ENCODE data around the gene ANO4. TPM values are rescaled to one million over a fixed set of nuclear protein-coding genes. Genes with fewer than 3 reads are reported as not detected.
"Not testable (repeated sequence)": the region's sequence is repeated elsewhere in the genome, so short reads cannot be mapped to it uniquely, and the experiment has no call there.

The ANO4 gene
- total RNA-seq, 1 donor from 2014 or later = 1.6 TPM

DNA sequence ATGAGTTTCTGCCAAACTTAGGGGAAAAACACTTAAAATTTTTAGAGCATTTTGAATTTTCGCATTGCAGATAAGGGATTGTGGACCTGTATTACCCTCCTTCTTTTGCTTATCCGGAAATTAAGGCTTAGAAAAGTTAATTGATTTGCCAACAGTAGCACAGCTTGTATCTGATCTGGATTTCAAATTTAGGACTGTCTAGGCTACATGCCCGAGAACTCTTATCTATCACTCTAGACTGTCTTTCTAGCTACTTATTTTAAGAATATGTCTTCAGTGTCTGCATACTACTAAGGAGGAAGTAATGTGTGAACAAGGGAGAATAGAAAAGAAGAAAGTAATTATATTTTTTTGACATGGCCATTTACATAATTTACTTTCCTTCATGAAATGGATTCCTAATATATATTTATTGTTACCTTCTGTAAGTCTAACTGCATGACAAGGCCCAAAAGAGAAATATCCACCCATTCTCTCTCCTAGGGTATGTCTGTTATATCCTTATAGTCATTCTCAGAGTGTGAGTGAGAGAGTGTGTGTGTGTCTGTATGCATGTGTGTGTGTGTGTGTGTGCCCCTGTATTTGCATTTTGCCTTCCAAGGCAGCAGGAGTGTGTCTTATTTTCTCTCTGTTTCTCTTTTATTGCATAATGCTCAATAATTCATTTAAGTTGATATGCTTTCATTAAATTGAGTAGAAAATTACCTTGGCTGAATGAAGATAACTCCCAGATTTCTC is 283.4 kb downstream of the ANO4 start:
- no peak for DNase-seq (ENCODE audit: extremely low read depth, low read depth, low spot score)

DNA sequence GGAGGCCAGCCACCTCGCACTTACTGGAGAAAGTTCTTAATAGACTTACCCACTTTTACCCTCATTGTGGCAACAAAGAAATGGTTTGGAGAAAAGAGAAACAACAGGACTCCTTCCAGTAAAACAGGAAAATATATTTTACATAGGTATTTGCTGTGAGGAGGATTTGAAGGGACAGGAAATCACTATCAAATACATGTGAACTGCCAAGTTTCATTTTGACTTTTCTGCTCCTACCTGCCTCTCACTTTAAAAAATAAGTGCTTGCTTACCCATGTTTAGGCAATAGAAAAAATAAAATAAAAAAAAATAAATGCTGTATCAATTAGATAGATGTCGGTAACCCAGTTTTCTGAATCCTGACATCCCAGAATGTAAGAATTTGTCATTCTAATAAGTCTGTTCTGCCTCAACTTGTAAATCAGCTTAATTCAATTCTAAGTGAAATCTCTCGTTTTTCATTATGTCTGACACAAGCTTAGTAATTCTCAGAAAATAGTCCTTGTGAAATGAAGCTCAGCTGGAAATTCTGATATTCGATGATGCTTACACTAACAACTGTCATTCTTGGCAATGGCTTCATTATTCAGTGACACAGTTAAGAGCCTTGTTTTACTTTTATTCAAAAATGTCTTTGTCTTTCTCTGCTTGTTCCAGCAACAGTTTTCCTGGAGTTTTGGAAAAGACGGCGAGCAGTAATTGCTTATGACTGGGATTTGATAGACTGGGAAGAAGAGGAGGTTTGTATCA is 284.1 kb downstream of the ANO4 start:
- no peak for DNase-seq (ENCODE audit: extremely low read depth, low read depth, low spot score)

DNA sequence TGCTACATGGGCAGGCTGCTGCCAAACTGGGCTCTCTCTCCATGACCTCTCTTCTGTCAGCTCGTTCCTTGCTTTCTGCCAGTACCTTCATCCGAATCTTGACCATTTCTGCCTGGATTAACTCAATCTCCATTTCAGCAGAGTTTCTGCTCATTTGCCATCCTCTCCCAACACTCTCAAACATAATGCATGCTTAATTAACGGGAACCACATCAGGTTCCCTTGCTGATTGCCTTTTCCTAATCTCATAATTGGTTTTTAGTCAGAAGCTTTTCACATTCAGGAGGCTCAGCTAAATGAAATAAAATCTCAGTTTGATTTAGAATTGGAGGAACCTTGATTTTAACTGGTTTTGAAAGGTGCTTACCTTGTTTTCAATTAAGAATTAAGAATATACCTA is 288.1 kb downstream of the ANO4 start:
- no peak for DNase-seq (ENCODE audit: extremely low read depth, low read depth, low spot score)

DNA sequence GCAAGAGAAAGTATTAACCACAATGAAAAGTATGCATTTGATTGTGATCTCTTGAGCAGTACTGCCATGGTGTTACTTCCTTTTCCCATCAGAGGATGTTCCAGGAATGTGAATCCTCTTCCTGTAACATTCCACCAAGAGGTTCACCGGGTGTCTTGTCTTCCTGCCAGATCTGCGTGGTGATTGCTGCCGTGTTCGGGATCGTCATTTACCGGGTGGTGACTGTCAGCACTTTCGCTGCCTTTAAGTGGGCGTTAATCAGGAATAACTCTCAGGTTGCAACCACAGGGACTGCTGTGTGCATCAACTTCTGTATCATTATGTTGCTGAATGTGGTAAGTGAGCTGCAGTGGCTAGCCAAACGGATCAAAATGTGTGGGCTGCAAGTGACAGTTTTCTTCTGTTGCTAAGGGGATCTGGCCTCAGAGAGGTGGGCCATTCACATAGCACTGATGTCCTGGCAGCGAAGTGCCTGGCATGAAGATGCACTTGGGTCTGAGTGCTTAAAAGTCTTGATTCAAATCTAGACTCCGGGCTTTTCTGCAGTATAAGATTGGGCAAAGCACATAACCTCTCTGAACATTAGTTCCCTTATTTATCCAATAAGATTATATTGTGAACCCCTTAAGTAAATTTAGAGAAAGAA is 292.0 kb downstream of the ANO4 start:
- DNase-seq (ENCODE audit: extremely low read depth, low read depth, low spot score) = no peak

DNA sequence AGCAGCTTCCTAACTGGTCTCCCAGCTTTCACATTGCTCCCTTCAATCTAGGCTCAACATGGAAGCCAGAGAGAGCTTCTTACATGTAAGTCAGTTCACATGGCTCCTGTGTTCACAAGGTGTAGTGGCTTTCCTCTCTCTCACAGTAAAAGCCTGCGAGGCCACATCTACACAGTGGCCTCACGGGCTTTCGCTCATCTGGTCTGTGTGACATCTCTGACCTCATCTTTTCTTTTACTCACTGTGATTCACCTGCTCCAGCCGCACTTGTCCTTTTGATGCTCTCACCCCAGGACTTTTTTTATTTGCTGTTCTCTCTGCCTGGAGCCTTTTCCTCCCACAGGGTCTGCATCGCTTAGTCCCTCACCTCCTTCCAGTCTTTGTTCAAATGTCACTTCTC is 293.3 kb downstream of the ANO4 start:
- no peak for DNase-seq (ENCODE audit: extremely low read depth, low read depth, low spot score)

DNA sequence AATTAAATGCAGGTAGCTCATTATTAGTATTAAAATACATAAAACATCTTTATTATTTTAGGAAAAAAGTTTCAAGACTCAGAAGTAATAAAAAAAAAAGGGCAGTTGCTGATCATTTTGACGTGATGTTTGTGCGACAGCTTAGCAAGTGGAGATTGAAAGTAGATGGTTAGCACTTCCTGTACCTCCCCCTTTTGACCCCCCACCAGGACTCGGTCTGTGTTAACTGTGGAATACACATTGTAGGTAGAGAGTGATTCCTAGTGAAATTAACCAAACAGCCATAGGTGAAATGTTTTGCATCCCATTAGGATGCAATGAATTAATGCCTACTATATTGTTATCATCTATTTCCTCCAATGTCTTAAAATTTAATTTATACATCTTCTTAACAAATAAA is 294.7 kb downstream of the ANO4 start:
- DNase-seq (ENCODE audit: extremely low read depth, low read depth, low spot score) = no peak

DNA sequence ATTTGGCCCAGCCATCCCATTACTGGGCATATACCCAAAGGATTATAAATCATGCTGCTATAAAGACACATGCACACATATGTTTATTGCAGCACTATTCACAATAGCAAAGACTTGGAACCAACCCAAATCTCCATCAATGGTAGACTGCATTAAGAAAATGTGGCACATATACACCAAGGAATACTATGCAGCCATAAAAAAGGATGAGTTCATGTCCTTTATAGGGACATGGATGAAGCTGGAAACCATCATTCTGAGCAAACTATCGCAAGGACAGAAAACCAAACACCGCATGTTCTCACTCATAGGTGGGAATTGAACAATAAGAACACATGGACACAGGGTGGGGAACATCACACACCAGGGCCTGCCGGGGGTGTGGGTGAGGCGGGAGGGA is 295.6 kb downstream of the ANO4 start:
- not testable (repeated sequence) for DNase-seq (ENCODE audit: extremely low read depth, low read depth, low spot score)

DNA sequence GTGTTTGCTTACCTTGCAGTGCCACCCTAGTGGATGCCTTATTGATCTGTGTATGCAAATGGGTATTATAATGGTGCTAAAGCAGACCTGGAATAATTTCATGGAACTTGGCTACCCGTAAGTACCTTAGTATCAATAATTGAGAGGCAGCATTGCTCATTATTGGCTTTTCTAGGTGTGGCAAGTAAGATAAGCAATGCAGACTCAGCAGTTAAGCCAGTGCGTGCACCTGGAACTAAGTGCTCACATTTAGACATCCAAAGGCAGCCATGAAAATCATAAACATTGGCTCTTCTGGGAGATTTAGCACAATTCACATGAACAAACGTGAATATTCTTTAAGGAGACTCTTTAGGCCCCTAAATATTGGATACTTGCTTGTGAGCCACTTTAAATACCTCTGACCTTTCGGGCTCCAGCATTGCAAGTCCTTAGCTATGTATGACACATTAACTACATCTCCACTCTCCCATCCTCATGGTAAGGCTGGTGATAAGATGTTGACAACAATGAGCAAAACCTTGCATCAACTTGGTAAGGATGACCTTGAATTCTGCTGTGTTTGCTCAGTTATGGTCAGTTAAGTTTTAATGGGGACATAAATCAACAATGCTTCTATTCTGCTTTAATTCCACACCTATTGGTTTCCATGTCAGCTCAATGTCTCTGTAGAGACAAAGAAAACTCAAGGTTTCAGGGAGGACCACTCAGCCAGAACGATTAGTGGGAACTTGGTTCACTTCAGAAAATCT is 303.4 kb downstream of the ANO4 start:
- no peak for DNase-seq (ENCODE audit: extremely low read depth, low read depth, low spot score)

DNA sequence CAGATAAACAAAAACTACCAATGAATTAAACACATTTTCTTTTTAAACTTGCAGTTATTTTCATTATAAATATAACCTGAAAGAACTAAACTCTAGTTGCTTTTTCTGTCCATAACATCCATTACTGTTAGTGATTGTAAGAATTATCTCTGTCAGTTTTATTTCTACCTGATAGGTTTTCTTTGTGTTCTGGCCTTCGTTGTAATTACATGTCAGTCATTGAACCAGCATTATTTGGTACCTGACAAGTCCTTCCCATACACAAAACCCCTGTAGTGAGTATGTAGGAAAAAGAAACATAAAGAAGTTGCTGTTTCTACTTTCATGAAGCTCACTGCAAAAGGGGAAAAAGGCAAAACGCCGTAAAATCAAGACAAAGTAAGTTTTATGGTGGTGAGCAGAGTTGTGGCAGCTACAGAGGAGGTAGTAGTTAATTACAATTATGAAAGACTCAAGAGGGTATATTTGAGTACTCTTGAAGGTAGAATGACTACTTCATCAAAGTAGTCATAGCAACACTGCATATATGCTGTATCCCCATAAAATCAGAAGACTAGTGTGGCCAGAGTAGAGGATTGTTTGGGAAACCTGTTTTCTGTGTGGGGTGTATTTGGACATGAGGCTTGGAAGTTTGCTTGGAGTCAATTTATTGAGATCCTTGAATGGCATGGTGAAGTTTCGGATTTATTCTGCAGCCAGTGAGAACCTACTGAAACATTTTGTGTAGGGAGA is 312.6 kb downstream of the ANO4 start:
- DNase-seq (ENCODE audit: extremely low read depth, low read depth, low spot score) = no peak

DNA sequence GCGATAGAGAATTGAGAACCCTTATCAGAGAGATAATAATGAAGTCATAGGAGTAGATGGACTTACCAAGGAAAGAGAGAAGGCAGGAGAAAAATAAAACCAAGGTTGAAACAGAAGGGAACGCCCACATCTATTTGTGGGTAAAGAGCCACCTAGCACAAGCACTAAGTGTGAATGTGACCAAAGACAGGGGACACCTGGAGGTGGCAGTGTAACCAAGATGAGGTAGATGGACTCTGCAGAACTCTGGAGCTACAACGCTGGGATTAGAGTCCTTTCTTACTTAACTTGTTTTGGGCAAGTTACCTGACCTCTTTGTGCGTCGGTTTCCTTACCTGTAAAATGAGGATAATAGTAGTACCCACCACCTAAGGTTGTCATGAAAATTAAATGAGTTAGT is 313.6 kb downstream of the ANO4 start:
- no peak for DNase-seq (ENCODE audit: extremely low read depth, low read depth, low spot score)

DNA sequence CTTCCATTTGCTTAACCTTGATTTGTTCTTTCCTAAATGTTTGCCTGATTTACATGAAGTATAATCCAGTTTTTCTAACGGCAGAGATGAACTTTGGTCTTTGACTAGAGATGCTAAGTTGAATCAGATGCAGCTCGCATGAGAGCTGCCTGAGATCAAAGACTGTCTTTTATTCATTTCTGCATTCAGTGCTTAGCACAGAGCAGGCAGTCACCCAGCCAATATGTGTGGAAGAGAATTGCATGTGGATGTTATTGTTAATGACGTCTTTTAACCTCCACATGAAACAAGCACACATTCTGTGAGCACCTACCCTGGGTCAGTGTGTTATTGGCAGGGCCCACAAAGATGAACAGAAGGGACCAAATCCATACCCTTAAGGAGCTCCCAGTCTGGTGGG is 316.3 kb downstream of the ANO4 start:
- no peak for DNase-seq (ENCODE audit: extremely low read depth, low read depth, low spot score)

DNA sequence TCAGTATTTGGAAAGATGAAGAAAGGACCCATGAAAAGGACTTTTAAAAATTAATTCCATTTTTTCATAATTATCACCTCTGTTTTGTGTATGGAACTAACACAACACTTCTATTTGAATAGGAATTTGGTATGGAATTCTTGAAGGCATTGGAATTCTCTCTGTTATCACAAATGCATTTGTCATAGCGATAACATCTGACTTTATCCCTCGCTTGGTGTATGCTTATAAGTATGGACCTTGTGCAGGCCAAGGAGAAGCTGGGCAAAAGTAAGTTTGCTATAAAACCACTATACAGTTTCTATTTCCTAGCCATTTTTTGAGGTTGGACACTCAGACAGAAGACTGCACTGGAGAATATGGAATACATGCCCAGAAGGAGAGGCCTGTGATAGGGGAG is 316.9 kb downstream of the ANO4 start:
- no peak for DNase-seq (ENCODE audit: extremely low read depth, low read depth, low spot score)

DNA sequence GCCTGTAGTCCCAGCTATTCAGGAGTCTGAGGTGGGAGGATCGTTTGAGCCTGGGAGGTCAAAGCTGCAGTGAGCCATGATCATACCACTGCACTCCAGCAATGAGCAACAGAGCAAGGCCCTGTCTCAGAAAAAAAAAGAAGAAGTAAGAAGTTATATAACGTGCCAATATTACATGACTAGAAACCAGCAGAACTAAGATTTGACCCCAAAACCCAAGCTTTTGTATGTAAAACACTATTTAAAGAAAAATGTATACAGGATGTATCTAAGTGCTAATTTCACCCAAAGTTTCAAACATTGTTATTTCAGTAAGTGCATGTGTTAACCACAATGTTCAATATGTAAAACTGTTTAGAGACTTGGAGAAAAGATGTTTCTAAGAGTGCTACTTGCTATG is 320.8 kb downstream of the ANO4 start:
- DNase-seq (ENCODE audit: extremely low read depth, low read depth, low spot score) = no peak

DNA sequence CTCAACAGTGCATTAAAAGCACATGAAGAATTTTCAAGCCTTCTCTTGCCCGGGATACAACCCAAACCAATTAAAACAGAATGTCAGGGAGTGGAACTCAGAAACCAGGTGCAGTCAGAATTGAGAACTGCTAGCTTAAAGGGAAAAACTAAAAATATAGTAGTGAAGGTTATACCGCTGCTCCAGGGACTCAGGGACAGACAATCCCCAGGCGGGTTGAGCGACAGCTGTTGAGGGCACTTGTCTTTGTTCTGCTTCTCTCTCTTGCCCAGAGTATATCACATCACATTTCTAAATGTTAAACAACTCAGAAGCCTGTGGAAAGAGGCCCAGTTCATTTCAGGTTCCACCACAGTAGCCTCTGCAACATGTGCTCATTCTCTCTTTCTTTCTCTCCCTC is 322.3 kb downstream of the ANO4 start:
- DNase-seq (ENCODE audit: extremely low read depth, low read depth, low spot score) = no peak

DNA sequence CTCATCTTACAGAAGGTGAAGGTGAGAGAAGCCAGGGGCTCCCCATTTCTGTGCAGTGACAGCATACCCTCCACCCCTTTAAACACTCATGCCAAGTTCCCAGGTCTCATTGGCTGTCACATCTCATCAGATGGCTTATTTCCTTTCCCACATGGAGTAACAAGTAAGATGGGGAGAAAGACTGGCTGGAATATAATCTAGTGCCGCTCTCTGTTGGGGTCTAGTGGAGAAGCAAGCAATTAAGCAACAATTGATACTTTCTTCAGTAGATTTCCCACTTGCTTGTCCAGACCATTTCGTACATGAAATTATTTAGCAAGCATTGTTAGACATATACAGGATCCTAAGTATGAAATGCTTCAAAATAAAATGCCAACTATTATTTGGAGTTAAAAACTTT is 323.3 kb downstream of the ANO4 start:
- no peak for DNase-seq (ENCODE audit: extremely low read depth, low read depth, low spot score)

DNA sequence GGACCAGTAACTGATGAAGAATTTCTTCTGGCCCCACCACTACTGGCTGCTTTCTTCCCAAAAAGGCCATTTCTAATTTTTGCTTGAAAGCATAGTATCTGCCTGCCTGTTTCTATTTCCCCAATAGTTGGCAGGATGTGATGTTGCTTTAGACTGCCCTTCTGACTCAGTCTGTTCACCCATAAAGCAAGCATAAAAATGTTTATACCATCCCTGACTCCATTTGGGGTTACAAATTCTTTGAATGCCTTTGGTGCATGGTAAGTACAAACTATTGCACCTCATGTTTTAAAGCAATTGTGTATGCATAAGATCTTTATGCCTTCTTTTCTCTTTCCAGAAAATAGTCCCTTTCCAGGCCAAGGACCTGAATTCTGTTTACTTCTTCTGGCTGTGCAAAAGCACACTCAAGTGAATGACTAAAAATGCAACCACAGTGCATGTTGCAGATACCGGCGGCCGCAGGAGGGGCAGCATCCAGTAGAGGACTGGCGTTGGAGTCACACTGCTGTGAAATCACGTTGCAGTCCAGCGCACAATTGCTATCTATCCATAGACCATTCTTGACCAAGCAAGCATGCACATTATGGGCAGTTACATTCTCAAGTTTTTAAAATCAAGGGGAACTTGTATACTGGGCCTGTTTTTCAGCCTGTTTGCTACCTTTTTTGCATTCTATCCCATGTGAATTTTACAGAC is 333.1 kb downstream of the ANO4 start:
- DNase-seq (ENCODE audit: extremely low read depth, low read depth, low spot score) = no peak

DNA sequence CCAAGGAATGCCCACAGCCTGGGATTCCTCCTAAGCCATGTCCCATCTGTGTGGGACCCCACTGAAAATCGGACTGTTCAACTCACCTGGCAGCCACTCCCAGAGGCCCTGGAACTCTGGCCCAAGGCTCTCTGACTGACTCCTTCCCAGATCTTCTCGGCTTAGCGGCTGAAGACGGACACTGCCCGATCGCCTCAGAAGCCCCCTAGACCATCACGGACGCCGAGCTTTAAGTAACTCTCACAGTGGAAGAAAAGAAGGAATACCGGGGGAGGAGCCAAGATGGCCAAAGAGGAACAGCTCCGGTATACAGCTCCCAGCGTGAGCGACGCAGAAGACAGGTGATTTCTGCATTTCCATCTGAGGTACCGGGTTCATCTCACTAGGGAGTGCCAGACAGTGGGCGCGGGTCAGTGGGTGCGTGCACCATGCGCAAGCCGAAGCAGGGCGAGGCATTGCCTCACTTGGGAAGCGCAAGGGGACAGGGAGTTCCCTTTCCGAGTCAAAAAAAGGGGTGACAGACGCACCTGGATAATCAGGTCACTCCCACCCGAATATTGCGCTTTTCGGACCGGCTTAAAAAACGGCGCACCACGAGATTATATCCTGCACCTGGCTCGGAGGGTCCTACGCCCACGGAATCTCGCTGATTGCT is 351.3 kb downstream of the ANO4 start:
- DNase-seq (ENCODE audit: extremely low read depth, low read depth, low spot score) = not testable (repeated sequence)

DNA sequence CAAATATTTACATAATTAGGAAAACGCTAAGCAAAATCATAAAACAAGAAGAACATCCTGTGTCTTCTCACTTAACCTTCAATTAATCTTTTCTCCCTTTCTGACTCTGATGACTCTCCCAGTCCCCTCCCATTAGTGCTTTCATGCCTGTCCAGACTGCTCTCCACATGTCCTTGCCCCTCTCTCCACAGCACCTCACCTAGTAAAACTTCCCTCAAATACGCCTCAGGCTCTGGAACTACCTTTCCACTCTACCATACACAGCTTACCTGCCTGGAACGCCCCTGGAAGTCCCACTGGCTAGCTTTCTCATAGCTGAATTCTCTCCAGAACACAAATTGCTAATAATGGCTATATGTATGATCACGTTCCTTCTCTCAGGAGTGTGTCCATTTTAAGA is 370.7 kb downstream of the ANO4 start:
- no peak for DNase-seq (ENCODE audit: extremely low read depth, low read depth, low spot score)

DNA sequence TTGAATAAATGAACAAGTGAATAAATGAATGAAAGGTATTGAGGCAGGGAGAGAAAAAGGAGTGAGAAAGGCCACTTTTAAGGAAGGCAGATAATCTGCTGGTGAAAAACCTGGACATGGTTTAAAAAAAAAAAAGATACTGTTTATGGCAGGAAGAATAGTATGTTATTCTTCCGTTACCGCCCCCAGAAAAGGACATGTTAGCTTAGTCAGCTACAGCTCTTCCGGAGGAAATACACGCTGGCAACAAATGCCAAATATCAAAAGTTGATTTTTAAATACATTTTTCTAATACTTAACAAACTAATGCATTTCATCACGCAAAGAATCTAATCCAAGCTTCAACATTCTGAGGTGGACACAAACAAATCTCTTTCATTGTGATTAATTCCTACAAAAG is 372.3 kb downstream of the ANO4 start:
- DNase-seq (ENCODE audit: extremely low read depth, low read depth, low spot score) = no peak

Measured in glomerular endothelial cell (primary cell).